IMR-90 (cell line): Measurements from ENCODE around the gene COLQ. TPM values are rescaled to one million over a fixed set of nuclear protein-coding genes. Genes with fewer than 3 reads are reported as not detected.

Source experiments
- ATAC-seq: fragments of 200-7000 bp; cut with Tn5 transposase; 2 replicates; pipeline ENCODE4 v1.9.1; 2020; ENCODE audit warnings: low read depth, mild to moderate bottlenecking, moderate library complexity
- BruUV-seq: library from RNA; stranded (reverse); fragments of 400-500 nt; replicated peaks from 2 replicates; lab custom pipeline; 2021; lab: Mats Ljungman, UMichigan
- CTCF ChIA-PET: fragments of 300-600 bp; formaldehyde crosslinking; extraction: SDS; loops from one replicate; lab custom pipeline; 2021; ENCODE audit warnings: antibody characterized with exemption; lab: Yijun Ruan, JAX
- POLR2A ChIA-PET: fragments of 300-600 bp; sonication (Branson Sonifier 250); formaldehyde crosslinking; loops from one replicate; lab custom pipeline; 2022; ENCODE audit warnings: antibody characterized with exemption; ENCODE audit not compliant: unreplicated experiment; lab: Charles Lee
- DNase-seq: peaks from one replicate; pipeline ENCODE4 v3.0.0; 2013
- H2AFZ ChIP-seq: replicated peaks from 2 replicates; pipeline ENCODE3; 2013; ENCODE audit warnings: low read length, mild to moderate bottlenecking; ENCODE audit not compliant: poor library complexity
- H2AK5ac ChIP-seq: 2 replicates; pipeline ENCODE4 v1.6.1; 2013; ENCODE audit warnings: low read depth, low read length, inconsistent platforms
- H2AK9ac ChIP-seq: replicated peaks from 2 replicates; pipeline ENCODE3; 2013; ENCODE audit warnings: mild to moderate bottlenecking, low read depth, low read length, moderate library complexity; ENCODE audit not compliant: poor library complexity
- H2BK120ac ChIP-seq: 2 replicates; pipeline ENCODE4 v1.6.1; 2013; ENCODE audit warnings: low read depth, low read length, inconsistent platforms
- H2BK15ac ChIP-seq: 3 replicates; pipeline ENCODE4 v1.6.1; 2013; ENCODE audit warnings: low read depth, low read length, inconsistent platforms
- H2BK20ac ChIP-seq: 2 replicates; pipeline ENCODE4 v1.6.1; 2013; ENCODE audit warnings: low read depth, mild to moderate bottlenecking, inconsistent platforms, low read length, moderate library complexity
- H2BK5ac ChIP-seq: 2 replicates; pipeline ENCODE4 v1.6.1; 2013; ENCODE audit warnings: mild to moderate bottlenecking, low read depth, low read length, inconsistent platforms; ENCODE audit not compliant: poor library complexity, severe bottlenecking
- H3K14ac ChIP-seq: replicated peaks from 2 replicates; pipeline ENCODE4 v1.6.1; 2013; ENCODE audit warnings: low read depth, low read length, inconsistent platforms
- H3K18ac ChIP-seq: 2 replicates; pipeline ENCODE4 v1.6.1; 2013; ENCODE audit warnings: low read depth, low read length, control low read depth
- H3K23ac ChIP-seq: 2 replicates; pipeline ENCODE4 v1.6.1; 2013; ENCODE audit warnings: low read depth, low read length, inconsistent platforms
- H3K27ac ChIP-seq: 2 replicates; pipeline ENCODE4 v1.5.1; 2013; ENCODE audit warnings: mild to moderate bottlenecking, control low read depth, low read length; ENCODE audit not compliant: insufficient read depth
- H3K27me3 ChIP-seq: 2 replicates; pipeline ENCODE4 v1.6.1; 2013; ENCODE audit warnings: low read length; ENCODE audit not compliant: control insufficient read depth, insufficient read depth
- H3K36me3 ChIP-seq: 2 replicates; pipeline ENCODE4 v1.6.1; 2013; ENCODE audit warnings: low read length, mixed read lengths; ENCODE audit not compliant: control insufficient read depth, insufficient read depth
- H3K4ac ChIP-seq: 2 replicates; pipeline ENCODE4 v1.6.1; 2013; ENCODE audit warnings: low read depth, low read length, inconsistent platforms
- H3K4me1 ChIP-seq: 2 replicates; pipeline ENCODE4 v1.6.1; 2013; ENCODE audit warnings: low read length, mixed read lengths; ENCODE audit not compliant: control insufficient read depth, insufficient read depth
- H3K4me2 ChIP-seq: 2 replicates; pipeline ENCODE4 v1.6.1; 2013; ENCODE audit warnings: low read depth, mild to moderate bottlenecking, control low read depth, low read length, moderate library complexity
- H3K4me3 ChIP-seq: 2 replicates; pipeline ENCODE4 v1.5.1; 2013; ENCODE audit warnings: low read depth, mild to moderate bottlenecking, control low read depth, low read length, moderate library complexity; ENCODE audit not compliant: insufficient read depth
- H3K56ac ChIP-seq: 2 replicates; pipeline ENCODE4 v1.6.1; 2013; ENCODE audit warnings: low read length, inconsistent platforms; ENCODE audit not compliant: insufficient read depth; ENCODE audit errors: extremely low read depth
- H3K79me1 ChIP-seq, 2 experiments: 2 replicates each; pipeline ENCODE4 v1.6.1; 2013; ENCODE audit warnings: low read length in 2 of 2, inconsistent platforms in 1 of 2, low read depth in 1 of 2
- H3K9ac ChIP-seq: 2 replicates; pipeline ENCODE4 v1.6.1; 2013; ENCODE audit warnings: low read depth, low read length, control low read depth
- H3K9me1 ChIP-seq: 2 replicates; pipeline ENCODE4 v1.6.1; 2013; ENCODE audit warnings: low read length, inconsistent platforms; ENCODE audit not compliant: insufficient read depth
- H3K9me3 ChIP-seq: 2 replicates; pipeline ENCODE4 v1.6.1; 2013; ENCODE audit warnings: low read length; ENCODE audit not compliant: control insufficient read depth, insufficient read depth
- H4K20me1 ChIP-seq: 2 replicates; pipeline ENCODE4 v1.6.1; 2013; ENCODE audit warnings: low read length, inconsistent platforms; ENCODE audit not compliant: insufficient read depth
- H4K5ac ChIP-seq: 2 replicates; pipeline ENCODE4 v1.6.1; 2013; ENCODE audit warnings: mild to moderate bottlenecking, low read depth, low read length, control low read depth
- H4K8ac ChIP-seq, 2 experiments: 2 replicates each; pipeline ENCODE4 v1.6.1; 2013; ENCODE audit warnings: low read depth in 2 of 2, low read length in 2 of 2, control low read depth in 1 of 2, inconsistent platforms in 1 of 2
- H4K91ac ChIP-seq: 2 replicates; pipeline ENCODE4 v1.6.1; 2013; ENCODE audit warnings: low read depth, low read length, inconsistent platforms; ENCODE audit not compliant: insufficient read depth
- SMC3 ChIP-seq: fragments of 150-350 bp; IDR thresholded peaks from 2 replicates; pipeline ENCODE4 v1.6.1; 2016; ENCODE audit warnings: low read depth, mild to moderate bottlenecking, antibody characterized with exemption, low read length, moderate library complexity
- WGBS, 2 experiments: methylation state at CpG; one replicate each; pipeline versions ENCODE4 v1.1.5 to v1.1.7; 2013; ENCODE audit warnings: missing lambda C conversion rate in 2 of 2; ENCODE audit not compliant: insufficient read length in 1 of 2; ENCODE audit errors: extremely low coverage in 2 of 2; 5-methylcytosine and 5-hydroxymethylcytosine counted together
- dilution Hi-C: fragments of 300-500 bp; cut with HindIII; formaldehyde crosslinking; loops from one replicate; pipeline ENCODE4 v1.14.3; 2018; ENCODE audit warnings: low sequenced_read_pairs; ENCODE audit not compliant: unreplicated experiment
- in situ Hi-C: fragments of 300-500 bp; cut with MboI; formaldehyde crosslinking; loops from 3 replicates; pipeline ENCODE4 v1.14.3; 2019; ENCODE audit warnings: low sequenced_read_pairs, inconsistent platforms, mixed read lengths
- intact Hi-C: fragments of 100-400 bp; cut with micrococcal nuclease; formaldehyde crosslinking; loops from 2 replicates; pipeline ENCODE4 v1.10.0; 2022
- polyA plus RNA-seq, 3 experiments: library from polyadenylated mRNA; depleted of rRNA; stranded (reverse); fragments of >200 nt; gene quantifications; 2 replicates each; pipeline ENCODE4 v1.2.3, GENCODE V29; 2012; ENCODE audit warnings: low replicate concordance in 1 of 3
- total RNA-seq: library from RNA; depleted of rRNA; stranded (reverse); fragments of >200 nt; gene quantifications from 2 replicates; pipeline ENCODE4 v1.2.3, GENCODE V29; 2012
- TF ChIP-seq, protein P1 (sequence below): conservative IDR thresholded peaks from 2 replicates; pipeline ENCODE4 v1.5.1; 2012; ENCODE audit warnings: mild to moderate bottlenecking, low read depth, low read length, improper control_type of control experiment

The COLQ gene
- total and polyA plus RNA-seq, 2 of the 4 experiments (the other 2 are of a cell fraction): 0.18 to 0.65 TPM

DNA sequence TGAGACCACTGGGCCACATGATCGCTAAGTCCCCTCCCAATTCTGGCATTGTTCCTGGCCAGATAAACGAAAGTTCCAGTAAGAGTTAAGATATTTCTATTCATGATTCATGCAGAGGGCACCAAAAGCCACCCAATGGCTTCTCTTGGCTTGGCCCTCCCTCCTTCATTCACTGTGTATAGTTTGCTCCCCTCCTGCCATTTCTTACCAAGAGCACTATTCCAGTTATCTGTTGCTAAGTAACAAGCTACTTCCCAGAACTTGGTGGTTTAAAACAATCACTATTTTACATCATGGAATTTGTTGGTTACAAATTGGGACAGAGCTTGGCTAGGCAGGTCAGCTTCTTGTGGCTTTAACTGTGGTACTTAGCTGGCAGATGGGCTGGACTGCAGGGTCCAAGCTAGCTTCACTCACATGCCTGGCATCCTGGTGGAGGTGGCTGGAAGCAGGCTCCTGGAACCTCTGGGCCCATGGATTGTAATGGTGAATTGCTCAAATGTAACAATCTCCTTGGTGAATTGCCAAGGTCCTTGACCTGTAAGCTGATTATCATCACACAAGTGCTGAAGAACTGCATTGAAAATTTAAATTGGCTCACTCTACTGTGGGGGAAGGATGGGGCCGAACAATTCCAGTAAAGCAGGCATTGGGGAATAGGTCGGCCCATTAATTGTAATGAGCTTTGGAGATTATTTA lies 77.5 kb downstream of the COLQ start:
- Histone ChIP-seq H2BK15ac (no peak overlapping the region), H3K36me3 (peaks cover 19% of the 10 kb centered on the region), H3K4ac (no peak overlapping the region), H2BK120ac (no peak overlapping the region), H3K9ac (no peak overlapping the region), H2AFZ (no peak overlapping the region), H2AK9ac (no peak overlapping the region), H3K4me3 (no peak overlapping the region), H4K20me1 (no peaks in the 10 kb centered on the region), H3K4me2 (no peak overlapping the region), H3K14ac (no peak overlapping the region), H2BK5ac (no peak overlapping the region), H4K5ac (no peak overlapping the region), H3K9me1 (peaks cover 8% of the 10 kb centered on the region; the same call in 1 of the 2 replicates), H3K27ac (no peak overlapping the region), H3K18ac (no peak overlapping the region), H3K4me1 (no peaks in the 10 kb centered on the region), H3K56ac (no peak overlapping the region), H4K8ac (no peak overlapping the region), H2BK20ac (no peak overlapping the region), H3K9me3 (no peaks in the 10 kb centered on the region), H3K23ac (no peak overlapping the region), H3K27me3 (no peaks in the 10 kb centered on the region), H3K79me1 (peaks cover 6 to 13% of the 10 kb centered on the region in 2 experiments; a peak in 2 of 4 replicates), H4K91ac (no peak overlapping the region), H2AK5ac (no peak overlapping the region)
- CTCF ChIA-PET: no interaction called here
- intact Hi-C loops: no loop called here
- dilution Hi-C loops: no loop called here
- ATAC-seq (peak; percentile 37), DNase-seq (peak; percentile 25)
- TF ChIP-seq, protein P1, sequence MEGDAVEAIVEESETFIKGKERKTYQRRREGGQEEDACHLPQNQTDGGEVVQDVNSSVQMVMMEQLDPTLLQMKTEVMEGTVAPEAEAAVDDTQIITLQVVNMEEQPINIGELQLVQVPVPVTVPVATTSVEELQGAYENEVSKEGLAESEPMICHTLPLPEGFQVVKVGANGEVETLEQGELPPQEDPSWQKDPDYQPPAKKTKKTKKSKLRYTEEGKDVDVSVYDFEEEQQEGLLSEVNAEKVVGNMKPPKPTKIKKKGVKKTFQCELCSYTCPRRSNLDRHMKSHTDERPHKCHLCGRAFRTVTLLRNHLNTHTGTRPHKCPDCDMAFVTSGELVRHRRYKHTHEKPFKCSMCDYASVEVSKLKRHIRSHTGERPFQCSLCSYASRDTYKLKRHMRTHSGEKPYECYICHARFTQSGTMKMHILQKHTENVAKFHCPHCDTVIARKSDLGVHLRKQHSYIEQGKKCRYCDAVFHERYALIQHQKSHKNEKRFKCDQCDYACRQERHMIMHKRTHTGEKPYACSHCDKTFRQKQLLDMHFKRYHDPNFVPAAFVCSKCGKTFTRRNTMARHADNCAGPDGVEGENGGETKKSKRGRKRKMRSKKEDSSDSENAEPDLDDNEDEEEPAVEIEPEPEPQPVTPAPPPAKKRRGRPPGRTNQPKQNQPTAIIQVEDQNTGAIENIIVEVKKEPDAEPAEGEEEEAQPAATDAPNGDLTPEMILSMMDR: no peak
- TF ChIP-seq SMC3: no peak
- POLR2A ChIA-PET: no interaction called here
- BruUV-seq: no TSS peak
- no CpG with 5 or more reads among the region's 4 CpGs for WGBS, 2 experiments
- in situ Hi-C loops: no loop called here
